Suprapubic skin (tissue), 4 donors: Measurements from ENCODE around the gene NT5M. TPM values are rescaled to one million over a fixed set of nuclear protein-coding genes. Genes with fewer than 3 reads are reported as not detected.

Experiments
- DNase-seq, 2 donors: peaks; one replicate each; pipeline ENCODE4 v3.0.0-alpha.2; 2019; ENCODE audit warnings: low spot score in 2 of 2
- H3K27ac ChIP-seq: fragments of 200-600 bp; sonication (generic); one replicate; pipeline ENCODE4 v1.5.1; 2019
- H3K27me3 ChIP-seq: fragments of 200-600 bp; sonication (generic); one replicate; pipeline ENCODE4 v1.5.1; 2019
- H3K36me3 ChIP-seq: fragments of 200-600 bp; sonication (generic); one replicate; pipeline ENCODE4 v1.5.1; 2019
- H3K4me1 ChIP-seq: fragments of 200-600 bp; sonication (generic); one replicate; pipeline ENCODE4 v1.5.1; 2019
- H3K4me3 ChIP-seq: fragments of 200-600 bp; sonication (generic); one replicate; pipeline ENCODE4 v1.5.1; 2019; ENCODE audit warnings: mild to moderate bottlenecking
- H3K9me3 ChIP-seq: fragments of 200-600 bp; sonication (generic); one replicate; pipeline ENCODE4 v1.5.1; 2019
- CTCF ChIP-seq, 2 donors: fragments of 200-600 bp in 1 of 2; fragments of 450-650 bp in 1 of 2; sonication (generic) in 1 of 2; IDR thresholded peaks; one replicate each; pipeline ENCODE4 v1.5.1; 2016 to 2019; ENCODE audit warnings: antibody characterized with exemption in 2 of 2, mild to moderate bottlenecking in 1 of 2, moderate library complexity in 1 of 2
- EP300 ChIP-seq: sonication (generic); formaldehyde crosslinking; IDR thresholded peaks from one replicate; pipeline ENCODE4 v1.6.1; 2017; ENCODE audit warnings: antibody characterized with exemption
- POLR2A ChIP-seq, 2 donors: fragments of 450-650 bp; IDR thresholded peaks; one replicate each; pipeline ENCODE4 v1.6.1; 2017; ENCODE audit warnings: antibody characterized with exemption in 2 of 2, mild to moderate bottlenecking in 2 of 2, moderate library complexity in 2 of 2
- POLR2AphosphoS5 ChIP-seq, 3 donors: sonication (generic); formaldehyde crosslinking; IDR thresholded peaks; one replicate each; pipeline ENCODE4 v1.6.1; 2017; ENCODE audit warnings: antibody characterized with exemption in 3 of 3
- WGBS: methylation state at CpG from one replicate; pipeline ENCODE4 v1.1.5; 2018; 5-methylcytosine and 5-hydroxymethylcytosine counted together
- total RNA-seq, 4 donors: library from RNA; depleted of rRNA; stranded (reverse); fragments of >200 nt; gene quantifications; one replicate each; pipeline ENCODE4 v1.1.0, GENCODE V29; 2016

The NT5M gene
- total RNA-seq, 4 donors from 2014 or later: 1.2 to 4.6 (median 1.9) TPM

GRCh38 chr17:17305281-17305801 is 2.2 kb downstream of the NT5M start:
- Histone ChIP-seq H3K4me3 (no peak overlapping the region), H3K9me3 (no peaks in the 10 kb centered on the region), H3K27ac (no peak overlapping the region), H3K36me3 (no peaks in the 10 kb centered on the region), H3K4me1 (peaks cover 17% of the 10 kb centered on the region), H3K27me3 (no peaks in the 10 kb centered on the region)
- no peak for DNase-seq
- 42% methylated on average over 7 of the region's 8 CpGs for WGBS
- no peak for TF ChIP-seq POLR2A (IDR thresholded peaks at IDR 0.05)
- TF ChIP-seq EP300: no peak
- TF ChIP-seq POLR2AphosphoS5 (IDR thresholded peaks at IDR 0.05): no peak
- TF ChIP-seq CTCF (IDR thresholded peaks at IDR 0.05): no peak

GRCh38 chr17:17309356-17309755 is 6.2 kb downstream of the NT5M start:
- Histone ChIP-seq H3K27me3 (no peaks in the 10 kb centered on the region), H3K36me3 (no peaks in the 10 kb centered on the region), H3K27ac (no peak overlapping the region), H3K4me1 (peaks cover 3% of the 10 kb centered on the region), H3K4me3 (no peak overlapping the region), H3K9me3 (no peaks in the 10 kb centered on the region)
- 87% methylated on average over 1 of the region's 1 CpG for WGBS
- TF ChIP-seq POLR2AphosphoS5 (IDR thresholded peaks at IDR 0.05): no peak
- TF ChIP-seq POLR2A (IDR thresholded peaks at IDR 0.05): no peak
- no peak for TF ChIP-seq CTCF (IDR thresholded peaks at IDR 0.05)
- no peak for TF ChIP-seq EP300
- DNase-seq: no peak

- Histone ChIP-seq H3K27me3 (no peaks in the 10 kb centered on the region), H3K4me1 (no peaks in the 10 kb centered on the region), H3K27ac (no peak overlapping the region), H3K4me3 (no peak overlapping the region), H3K36me3 (no peaks in the 10 kb centered on the region), H3K9me3 (no peaks in the 10 kb centered on the region)
- DNase-seq: no peak
- whole genome bisulfite sequencing: 53% methylated on average over 12 of the region's 12 CpGs
- no peak for TF ChIP-seq POLR2AphosphoS5 (IDR thresholded peaks at IDR 0.05)
- TF ChIP-seq CTCF (IDR thresholded peaks at IDR 0.05): peak in 1 of 2 donors; percentile 55
Measured at GRCh38 chr17:17313350-17313991, 10.3 kb downstream of the NT5M start.

- Histone ChIP-seq H3K36me3 (no peaks in the 10 kb centered on the region), H3K27ac (no peak overlapping the region), H3K4me3 (no peak overlapping the region), H3K9me3 (no peaks in the 10 kb centered on the region), H3K27me3 (no peaks in the 10 kb centered on the region), H3K4me1 (no peaks in the 10 kb centered on the region)
- DNase-seq: no peak
- 67% methylated on average over 5 of the region's 5 CpGs for WGBS
- TF ChIP-seq EP300 (no peak), POLR2AphosphoS5 (IDR thresholded peaks at IDR 0.05) (no peak), POLR2A (IDR thresholded peaks at IDR 0.05) (no peak), CTCF (IDR thresholded peaks at IDR 0.05) (no peak)
Measured at GRCh38 chr17:17314501-17315071, 11.4 kb downstream of the NT5M start.

- DNase-seq: no peak
Measured at GRCh38 chr17:17315142-17315821, 12.1 kb downstream of the NT5M start.

More at GRCh38 chr17:17315142-17315821, 12.1 kb downstream of the NT5M start:
- TF ChIP-seq EP300 (no peak), CTCF (IDR thresholded peaks at IDR 0.05) (no peak), POLR2AphosphoS5 (IDR thresholded peaks at IDR 0.05) (no peak)
- no peaks in the 10 kb centered on the region for H3K27me3 ChIP-seq
- no peak overlapping the region for H3K4me3 ChIP-seq
- no peaks in the 10 kb centered on the region for H3K9me3 ChIP-seq
- whole genome bisulfite sequencing: 93% methylated on average over 6 of the region's 6 CpGs
- no peak overlapping the region for H3K27ac ChIP-seq
- H3K4me1 ChIP-seq: no peaks in the 10 kb centered on the region
- H3K36me3 ChIP-seq: no peaks in the 10 kb centered on the region
